Liver (tissue), 3 donors: Measurements from ENCODE around the gene RAB31.

Experiments used
- EGR1 ChIP-seq, 2 donors: IDR thresholded peaks; 2 replicates each; pipeline ENCODE4 v1.6.1; 2016 to 2018; ENCODE audit warnings: antibody characterized with exemption in 2 of 2, low read depth in 2 of 2
- GABPA ChIP-seq, 2 donors: IDR thresholded peaks in 1 of 2; conservative IDR thresholded peaks in 1 of 2; 2 replicates each; pipeline ENCODE4 v1.6.1; 2016; ENCODE audit warnings: antibody characterized with exemption in 2 of 2, mild to moderate bottlenecking in 1 of 2, moderate library complexity in 1 of 2
- RAD21 ChIP-seq, 2 donors: IDR thresholded peaks; 2 replicates each; pipeline ENCODE4 v1.6.1; 2016; ENCODE audit warnings: antibody characterized with exemption in 2 of 2, mild to moderate bottlenecking in 2 of 2
- YY1 ChIP-seq: IDR thresholded peaks from 2 replicates; pipeline ENCODE4 v1.6.1; 2016; ENCODE audit warnings: antibody characterized with exemption, mild to moderate bottlenecking
- TF ChIP-seq, protein P1 (sequence below): fragments of 150-350 bp; IDR thresholded peaks from 2 replicates; pipeline ENCODE4 v1.5.1; 2017; ENCODE audit warnings: improper control_type of control experiment, low read depth, low read length; ENCODE audit not compliant: missing input control
- TF ChIP-seq, protein P2 (sequence below): IDR thresholded peaks from 2 replicates; pipeline ENCODE4 v1.6.1; 2016; ENCODE audit warnings: antibody characterized with exemption
- TF ChIP-seq, protein P3 (sequence below): IDR thresholded peaks from 2 replicates; pipeline ENCODE4 v1.6.1; 2016; ENCODE audit warnings: antibody characterized with exemption, mild to moderate bottlenecking
- donor health status: healthy.
- donor health status: healthy.

DNA sequence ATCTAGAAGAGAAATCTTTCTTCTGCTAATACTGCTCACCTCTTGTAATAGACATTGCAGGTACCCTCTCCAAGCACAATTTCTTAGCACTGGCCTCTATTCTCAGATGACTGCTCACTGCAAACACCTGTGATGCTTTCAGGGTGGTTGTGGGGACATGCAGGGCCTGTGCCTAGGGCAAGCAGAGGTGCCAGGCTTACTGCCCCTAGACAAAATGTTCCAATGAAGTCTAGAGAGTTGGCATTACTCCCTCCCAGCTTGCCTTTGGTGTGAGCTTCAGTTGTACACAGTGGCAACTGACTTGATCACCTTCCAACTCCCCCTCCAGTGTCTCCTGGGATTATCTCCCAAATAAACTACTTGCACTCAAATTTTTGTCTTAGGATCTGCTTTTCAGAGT, 164.7 kb downstream of the RAB31 start:
- TF ChIP-seq, protein P1, sequence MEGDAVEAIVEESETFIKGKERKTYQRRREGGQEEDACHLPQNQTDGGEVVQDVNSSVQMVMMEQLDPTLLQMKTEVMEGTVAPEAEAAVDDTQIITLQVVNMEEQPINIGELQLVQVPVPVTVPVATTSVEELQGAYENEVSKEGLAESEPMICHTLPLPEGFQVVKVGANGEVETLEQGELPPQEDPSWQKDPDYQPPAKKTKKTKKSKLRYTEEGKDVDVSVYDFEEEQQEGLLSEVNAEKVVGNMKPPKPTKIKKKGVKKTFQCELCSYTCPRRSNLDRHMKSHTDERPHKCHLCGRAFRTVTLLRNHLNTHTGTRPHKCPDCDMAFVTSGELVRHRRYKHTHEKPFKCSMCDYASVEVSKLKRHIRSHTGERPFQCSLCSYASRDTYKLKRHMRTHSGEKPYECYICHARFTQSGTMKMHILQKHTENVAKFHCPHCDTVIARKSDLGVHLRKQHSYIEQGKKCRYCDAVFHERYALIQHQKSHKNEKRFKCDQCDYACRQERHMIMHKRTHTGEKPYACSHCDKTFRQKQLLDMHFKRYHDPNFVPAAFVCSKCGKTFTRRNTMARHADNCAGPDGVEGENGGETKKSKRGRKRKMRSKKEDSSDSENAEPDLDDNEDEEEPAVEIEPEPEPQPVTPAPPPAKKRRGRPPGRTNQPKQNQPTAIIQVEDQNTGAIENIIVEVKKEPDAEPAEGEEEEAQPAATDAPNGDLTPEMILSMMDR = no peak
- TF ChIP-seq EGR1 (IDR thresholded peaks at IDR 0.05; ENCODE audit: low read depth in 2 of 2) (no peak), RAD21 (IDR thresholded peaks at IDR 0.05) (no peak), YY1 (no peak), GABPA (IDR thresholded peaks at IDR 0.05 in 1 of 2, conservative IDR thresholded peaks at IDR 0.05 in 1 of 2) (no peak)
- TF ChIP-seq, protein P2, sequence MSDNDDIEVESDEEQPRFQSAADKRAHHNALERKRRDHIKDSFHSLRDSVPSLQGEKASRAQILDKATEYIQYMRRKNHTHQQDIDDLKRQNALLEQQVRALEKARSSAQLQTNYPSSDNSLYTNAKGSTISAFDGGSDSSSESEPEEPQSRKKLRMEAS = no peak
- TF ChIP-seq, protein P3, sequence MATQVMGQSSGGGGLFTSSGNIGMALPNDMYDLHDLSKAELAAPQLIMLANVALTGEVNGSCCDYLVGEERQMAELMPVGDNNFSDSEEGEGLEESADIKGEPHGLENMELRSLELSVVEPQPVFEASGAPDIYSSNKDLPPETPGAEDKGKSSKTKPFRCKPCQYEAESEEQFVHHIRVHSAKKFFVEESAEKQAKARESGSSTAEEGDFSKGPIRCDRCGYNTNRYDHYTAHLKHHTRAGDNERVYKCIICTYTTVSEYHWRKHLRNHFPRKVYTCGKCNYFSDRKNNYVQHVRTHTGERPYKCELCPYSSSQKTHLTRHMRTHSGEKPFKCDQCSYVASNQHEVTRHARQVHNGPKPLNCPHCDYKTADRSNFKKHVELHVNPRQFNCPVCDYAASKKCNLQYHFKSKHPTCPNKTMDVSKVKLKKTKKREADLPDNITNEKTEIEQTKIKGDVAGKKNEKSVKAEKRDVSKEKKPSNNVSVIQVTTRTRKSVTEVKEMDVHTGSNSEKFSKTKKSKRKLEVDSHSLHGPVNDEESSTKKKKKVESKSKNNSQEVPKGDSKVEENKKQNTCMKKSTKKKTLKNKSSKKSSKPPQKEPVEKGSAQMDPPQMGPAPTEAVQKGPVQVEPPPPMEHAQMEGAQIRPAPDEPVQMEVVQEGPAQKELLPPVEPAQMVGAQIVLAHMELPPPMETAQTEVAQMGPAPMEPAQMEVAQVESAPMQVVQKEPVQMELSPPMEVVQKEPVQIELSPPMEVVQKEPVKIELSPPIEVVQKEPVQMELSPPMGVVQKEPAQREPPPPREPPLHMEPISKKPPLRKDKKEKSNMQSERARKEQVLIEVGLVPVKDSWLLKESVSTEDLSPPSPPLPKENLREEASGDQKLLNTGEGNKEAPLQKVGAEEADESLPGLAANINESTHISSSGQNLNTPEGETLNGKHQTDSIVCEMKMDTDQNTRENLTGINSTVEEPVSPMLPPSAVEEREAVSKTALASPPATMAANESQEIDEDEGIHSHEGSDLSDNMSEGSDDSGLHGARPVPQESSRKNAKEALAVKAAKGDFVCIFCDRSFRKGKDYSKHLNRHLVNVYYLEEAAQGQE = no peak
